ENCODE data around the gene ADAMTS17.
"Not testable (repeated sequence)": the region's sequence is repeated elsewhere in the genome, so short reads cannot be mapped to it uniquely, and the experiment has no call there.

Gene ADAMTS17

DNA sequence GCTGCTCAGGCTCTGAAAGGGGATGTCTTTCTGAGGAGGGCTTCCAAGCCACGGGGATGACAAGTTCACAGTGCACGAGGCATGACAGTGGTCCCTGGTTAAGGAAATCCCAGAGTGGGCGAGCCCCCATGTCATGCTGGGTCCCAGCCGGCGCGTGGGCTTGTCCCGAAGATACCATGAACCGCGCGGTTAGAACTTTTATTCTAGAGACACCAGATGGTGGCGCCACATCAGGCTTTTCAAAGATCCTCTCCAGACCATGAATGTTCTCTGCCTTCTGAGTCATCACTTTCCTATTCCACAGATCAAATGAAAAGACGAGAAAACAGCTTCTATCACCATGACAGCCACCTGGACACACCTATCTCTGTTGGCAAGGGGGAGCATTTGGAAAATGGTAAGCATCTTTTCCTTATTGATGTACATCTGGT, 380.7 kb downstream of the ADAMTS17 start:
- no peak for DNase-seq

- no peak for DNase-seq
Measured at GRCh38 chr15:99959326-99959725, 382.4 kb downstream of the ADAMTS17 start.

DNA sequence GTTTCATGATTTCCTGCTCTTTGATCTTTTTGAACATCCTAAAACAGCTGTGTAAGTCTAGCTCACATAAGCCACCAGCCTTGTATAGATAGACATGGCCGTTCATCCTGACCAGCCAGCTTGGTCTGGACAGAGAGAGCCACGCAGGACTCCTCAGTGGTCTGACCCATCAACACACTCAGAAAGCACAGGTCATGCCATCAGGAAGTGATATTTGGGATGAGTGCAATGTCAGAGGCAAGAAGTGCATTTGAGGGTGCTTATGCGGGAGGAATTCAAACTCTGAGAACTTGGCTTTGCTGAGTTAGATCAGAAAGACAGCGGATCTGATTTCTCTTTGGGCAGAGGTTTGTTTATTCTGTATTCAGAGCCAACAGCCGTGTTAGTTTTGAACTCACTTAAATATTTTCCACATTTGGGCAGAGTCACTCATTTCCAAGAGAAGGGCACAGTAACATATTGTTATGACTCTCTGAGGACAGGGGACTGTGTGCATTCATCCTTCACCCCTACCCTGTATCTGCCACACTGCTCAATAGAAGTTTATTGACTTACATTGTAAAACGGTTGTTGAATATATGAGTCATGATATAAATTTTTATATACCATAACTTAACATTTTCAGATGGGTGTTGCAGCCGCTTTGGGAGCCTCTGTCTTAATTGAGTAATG, 383.2 kb downstream of the ADAMTS17 start:
- no peak for DNase-seq

GRCh38 chr15:99957642-99958013, 384.1 kb downstream of the ADAMTS17 start:
- DNase-seq, result no peak

DNA sequence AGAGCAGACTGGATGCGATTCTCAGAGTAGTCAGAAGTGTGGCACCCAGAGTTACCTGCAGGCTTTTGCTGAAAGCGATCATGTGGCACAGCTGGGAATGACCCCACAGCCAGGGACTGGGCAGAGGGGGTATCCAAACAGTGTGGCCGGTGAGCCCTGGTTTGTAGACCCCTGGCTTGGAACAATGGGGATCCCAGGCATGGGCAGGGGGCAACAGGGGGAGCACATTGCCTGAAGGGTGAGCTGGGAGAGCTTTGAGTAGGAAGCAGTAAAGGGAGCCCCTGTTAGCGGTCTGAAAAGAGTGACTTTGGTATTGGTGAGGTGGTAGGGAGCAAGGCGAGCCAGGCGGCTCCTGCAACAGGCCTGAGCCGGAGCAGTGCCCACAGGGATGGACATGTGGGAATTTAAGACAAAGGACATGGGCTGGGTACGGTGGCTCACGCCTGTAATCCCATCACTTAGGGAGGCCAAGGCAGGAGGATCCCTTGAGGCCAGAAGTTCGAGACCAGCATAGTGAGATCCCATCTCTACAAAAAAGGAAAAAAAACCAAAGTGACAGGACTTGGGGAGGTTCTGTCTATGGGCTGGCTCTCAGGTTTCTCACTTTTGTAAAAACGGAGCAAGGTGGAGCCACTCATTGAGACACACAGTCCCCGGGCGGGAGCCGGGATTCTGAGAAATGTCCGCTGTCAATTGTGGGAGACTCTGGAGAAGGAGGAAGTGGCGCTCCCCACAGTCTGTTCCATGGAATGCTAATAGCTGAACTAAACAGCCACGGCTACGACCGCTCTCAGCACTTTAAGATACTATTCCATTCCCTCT, 384.7 kb downstream of the ADAMTS17 start:
- no peak for DNase-seq

DNA sequence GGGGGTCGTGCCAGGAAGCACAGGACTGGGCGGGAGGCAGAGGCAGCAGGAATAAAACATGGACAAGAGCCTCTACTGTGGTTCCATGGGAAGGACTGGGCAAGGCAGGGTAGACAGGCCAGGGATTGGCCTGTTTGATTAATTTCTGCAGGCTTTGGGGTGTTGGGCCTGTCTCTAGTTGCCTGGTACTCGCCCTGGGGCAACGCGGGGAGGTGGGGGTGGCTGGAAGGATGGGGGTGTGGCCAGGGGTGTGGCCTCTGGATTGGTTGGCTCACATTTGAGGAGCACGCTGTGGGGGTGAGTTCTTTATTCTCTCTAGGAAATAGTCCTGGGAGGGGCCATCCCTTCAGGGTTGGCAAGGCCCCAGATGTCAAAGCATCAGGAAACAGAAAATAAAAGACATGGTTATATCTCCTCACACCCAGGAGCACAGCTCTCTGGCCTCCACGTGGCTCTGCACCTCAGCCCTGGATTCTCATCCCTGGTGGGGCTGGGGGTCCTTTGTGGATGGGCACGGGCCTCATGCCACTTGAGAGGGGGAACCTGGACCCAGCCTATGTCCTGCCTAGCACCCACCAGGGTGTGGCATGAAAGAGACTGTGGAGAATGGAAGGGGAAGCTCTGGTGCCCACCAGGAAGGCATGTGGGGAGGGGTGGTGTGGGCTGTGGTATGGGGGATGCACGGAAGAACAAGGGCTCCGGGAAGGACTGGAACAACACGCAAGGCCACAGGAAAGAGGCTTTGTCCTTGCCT, 385.6 kb downstream of the ADAMTS17 start:
- no peak for DNase-seq

DNA sequence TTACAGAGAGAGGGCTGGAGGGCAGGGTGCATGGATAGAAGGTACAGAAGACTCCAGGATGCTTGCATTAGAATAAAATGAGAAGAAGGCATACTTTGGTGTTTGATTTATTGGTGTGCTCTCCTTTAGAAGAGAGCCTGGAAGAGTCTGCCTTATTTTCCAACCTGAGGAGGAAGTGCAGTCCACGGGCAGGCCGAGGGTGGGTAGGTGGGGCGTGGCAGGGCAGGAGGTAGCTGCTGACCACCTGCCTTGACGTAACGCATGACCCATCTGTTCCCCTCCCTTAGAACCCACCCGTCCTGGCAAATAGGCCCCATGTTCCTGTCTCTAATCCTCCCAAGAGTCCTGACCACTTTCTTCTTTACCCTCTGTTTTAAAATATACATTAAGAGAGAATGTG, 386.2 kb downstream of the ADAMTS17 start:
- DNase-seq, result no peak

GRCh38 chr15:99955181-99955525, 386.6 kb downstream of the ADAMTS17 start:
- DNase-seq, result no peak

DNA sequence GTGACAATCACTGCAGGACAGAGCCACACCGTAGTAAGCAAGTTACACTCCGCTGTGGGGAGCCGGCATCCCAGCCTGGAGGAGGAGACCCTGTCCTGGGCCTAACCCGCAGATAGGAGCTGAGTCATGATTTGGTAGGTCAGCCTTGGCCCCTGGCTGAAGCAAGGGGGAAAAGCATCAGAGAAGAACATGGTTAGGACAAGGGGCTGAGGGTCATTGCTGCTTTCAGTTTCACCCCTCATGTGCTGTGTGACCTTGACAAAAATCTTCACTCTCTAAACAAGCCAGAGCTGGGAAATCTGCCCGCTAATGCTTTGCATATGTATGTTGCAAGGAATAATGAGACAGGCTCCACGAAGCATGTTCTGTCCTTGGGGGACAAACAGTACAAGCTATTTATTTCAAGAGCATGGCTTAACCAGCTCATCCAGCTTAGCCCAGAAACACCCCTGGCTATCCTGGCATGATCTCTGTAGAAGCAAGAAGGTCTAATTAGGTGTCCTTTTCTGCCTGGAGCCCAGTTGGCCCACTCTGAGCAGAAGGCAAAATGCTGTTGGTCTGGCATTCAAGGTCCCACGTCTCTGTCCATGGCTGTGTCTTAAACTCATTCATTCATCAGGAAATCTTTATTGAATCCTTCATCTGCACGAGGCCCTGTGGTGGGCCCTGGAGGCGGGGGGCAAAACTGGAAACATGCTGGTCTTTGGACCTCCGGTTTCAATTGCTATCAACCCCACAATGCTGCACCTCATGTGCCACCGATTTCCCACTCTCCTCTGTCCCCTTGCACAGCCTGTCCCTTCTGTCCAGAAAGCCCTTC, 387.2 kb downstream of the ADAMTS17 start:
- no peak for DNase-seq

DNA sequence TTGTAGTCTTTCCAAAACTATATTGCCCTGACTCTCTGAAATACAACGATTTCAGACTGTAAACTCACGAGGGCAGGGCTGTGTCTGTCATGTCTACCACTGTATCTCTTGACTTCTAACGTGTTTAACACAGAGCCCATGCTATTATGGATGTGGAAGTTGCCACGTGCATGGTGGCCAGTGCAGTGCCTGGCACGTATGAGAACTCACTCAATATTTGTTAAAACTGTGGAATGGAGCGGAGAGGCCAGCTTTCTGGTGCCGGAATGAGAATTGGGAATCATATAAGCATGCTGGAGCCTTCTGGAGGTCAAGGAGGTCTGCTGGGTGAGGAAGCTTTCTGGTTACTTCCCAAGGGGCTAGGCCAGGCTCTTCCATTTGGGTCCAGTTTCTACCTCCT, 387.9 kb downstream of the ADAMTS17 start:
- no peak for DNase-seq

DNA sequence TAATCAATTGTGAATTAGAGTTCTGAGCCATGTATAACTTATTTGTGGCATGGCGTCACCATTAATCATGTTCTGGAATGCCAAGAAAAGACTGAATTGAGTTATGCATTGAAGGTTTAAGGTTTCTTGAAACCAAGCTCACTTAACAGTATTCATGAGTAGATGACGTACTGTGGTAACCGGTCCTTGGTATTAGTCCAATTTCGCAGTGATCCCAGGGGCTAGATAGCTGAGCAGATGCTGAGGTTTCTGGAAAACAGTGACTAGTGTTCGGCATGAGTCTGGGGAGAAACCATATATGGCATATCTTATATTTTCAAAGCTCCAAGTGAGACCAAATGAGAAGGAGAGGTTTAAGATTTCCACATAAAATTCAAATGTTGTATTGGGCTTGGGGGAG, 390.3 kb downstream of the ADAMTS17 start:
- no peak for DNase-seq

DNA sequence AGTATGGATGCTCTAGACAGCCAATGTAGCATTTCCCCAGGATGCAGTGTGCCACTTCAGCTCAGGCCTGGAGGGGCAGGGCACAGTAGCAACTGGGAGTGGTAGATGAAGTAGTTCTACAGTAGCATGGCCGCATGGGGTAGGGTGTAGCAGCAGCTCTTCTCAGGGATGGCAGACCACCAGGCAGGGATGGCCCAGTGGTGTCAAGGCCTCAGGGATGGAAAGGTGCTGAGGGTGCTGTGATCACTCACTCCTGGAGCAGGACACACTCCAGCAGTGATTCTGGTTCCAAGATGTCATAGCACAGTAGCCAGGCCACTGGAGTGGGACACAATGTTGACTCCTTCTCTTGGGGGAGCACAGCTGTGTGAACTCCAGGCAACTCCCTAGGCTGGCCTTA, 397.6 kb downstream of the ADAMTS17 start:
- no peak for DNase-seq

- no peak for DNase-seq
Measured at GRCh38 chr15:99943466-99943865, 398.3 kb downstream of the ADAMTS17 start.

- no peak for DNase-seq
Measured at GRCh38 chr15:99932676-99933402, 408.9 kb downstream of the ADAMTS17 start.

DNA sequence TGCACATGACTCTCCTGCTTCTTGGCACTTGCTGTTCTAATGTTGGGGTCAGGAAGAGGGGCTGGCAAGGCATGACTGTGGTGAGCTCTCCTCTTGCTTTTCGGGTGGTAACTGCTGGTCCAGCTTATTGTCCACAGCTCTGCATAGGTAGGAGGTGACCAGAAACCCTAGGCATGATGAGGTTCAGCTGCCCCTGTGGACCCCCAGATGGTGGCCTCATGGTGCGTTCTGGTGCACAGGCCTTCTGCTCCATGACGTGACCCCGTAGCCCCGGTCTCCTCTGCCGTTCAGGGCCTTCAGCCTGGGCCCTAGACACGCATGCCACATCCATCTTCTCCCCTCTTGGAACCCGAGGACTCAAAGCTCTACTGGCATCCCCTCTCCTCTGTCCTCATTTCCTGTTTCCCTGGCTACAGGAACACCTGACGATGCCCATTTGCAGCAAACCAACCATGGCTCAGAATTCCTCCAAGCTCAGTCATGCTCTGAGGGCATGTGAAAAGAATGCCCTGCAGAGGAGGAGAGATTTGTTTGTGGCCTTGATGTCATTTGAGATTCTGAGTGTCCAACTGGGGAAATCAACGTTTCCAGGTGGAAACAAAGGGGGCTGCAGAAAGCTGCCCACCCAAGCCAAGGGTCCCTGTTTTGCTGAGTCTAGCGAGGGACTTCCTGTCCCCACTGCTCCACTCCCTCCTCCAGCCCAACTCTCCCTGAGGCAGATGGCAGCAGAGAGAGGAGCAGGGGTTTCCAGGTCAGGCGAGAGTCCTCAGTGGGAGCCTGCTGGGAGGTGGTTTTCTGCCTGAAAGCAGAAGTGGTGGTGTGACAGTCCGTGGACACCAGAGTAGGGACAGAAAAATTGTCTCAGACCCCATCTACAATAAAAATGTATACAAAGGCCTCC, 409.8 kb downstream of the ADAMTS17 start:
- DNase-seq, result no peak

GRCh38 chr15:99930696-99931095, 411.1 kb downstream of the ADAMTS17 start:
- DNase-seq, result no peak

- DNase-seq, result no peak
Measured at GRCh38 chr15:99929266-99929665, 412.5 kb downstream of the ADAMTS17 start.

DNA sequence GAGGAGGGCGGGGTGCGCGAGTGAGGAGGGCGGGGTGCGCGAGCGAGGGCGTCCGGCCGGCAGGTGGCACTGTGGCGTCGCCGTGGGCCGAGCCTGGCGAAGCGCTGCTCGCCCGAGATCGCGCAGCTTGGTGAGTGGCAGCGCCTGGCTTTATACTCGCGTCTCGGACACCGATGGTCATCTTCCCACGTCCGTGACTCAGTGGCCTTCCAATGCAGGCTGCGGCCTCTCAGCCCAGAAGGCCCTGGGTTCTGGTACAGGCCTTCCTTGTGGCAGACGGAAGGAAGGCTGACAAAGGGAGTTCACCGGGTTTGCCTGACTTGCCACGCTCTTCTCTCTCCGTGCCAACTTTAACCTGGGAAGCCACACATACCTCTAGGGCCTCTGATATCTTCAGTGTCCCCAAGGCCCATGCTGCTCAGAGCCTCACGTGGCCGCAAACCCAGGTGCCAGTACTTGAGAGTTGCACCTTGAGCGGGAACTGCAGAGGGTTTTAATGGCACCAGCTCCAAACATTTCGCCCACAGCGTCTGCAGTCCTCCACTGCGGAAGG, 413.3 kb downstream of the ADAMTS17 start:
- no peak for DNase-seq

DNA sequence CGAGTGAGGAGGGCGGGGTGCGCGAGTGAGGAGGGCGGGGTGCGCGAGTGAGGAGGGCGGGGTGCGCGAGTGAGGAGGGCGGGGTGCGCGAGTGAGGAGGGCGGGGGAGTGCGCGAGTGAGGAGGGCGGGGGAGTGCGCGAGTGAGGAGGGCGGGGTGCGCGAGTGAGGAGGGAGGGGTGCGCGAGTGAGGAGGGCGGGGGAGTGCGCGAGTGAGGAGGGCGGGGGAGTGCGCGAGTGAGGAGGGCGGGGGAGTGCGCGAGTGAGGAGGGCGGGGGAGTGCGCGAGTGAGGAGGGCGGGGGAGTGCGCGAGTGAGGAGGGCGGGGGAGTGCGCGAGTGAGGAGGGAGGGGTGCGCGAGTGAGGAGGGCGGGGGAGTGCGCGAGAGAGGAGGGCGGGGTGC, 415.2 kb downstream of the ADAMTS17 start:
- not testable (repeated sequence) for DNase-seq

GRCh38 chr15:99925661-99926461, 415.9 kb downstream of the ADAMTS17 start:
- no peak for DNase-seq
